K562 (cell line): Measurements from ENCODE around the gene C1QTNF12. TPM values are rescaled to one million over a fixed set of nuclear protein-coding genes. Genes with fewer than 3 reads are reported as not detected.

Experiments
- C11orf30 ChIP-seq: fragments of 450-650 bp; IDR thresholded peaks from 2 replicates; pipeline ENCODE4 v1.6.1; 2016; ENCODE audit warnings: low read depth, mild to moderate bottlenecking
- CEBPB ChIP-seq: fragments of 450-650 bp; IDR thresholded peaks from 2 replicates; pipeline ENCODE4 v1.6.1; 2016; ENCODE audit warnings: missing genetic modification characterization, missing compliant biosample characterization
- ELF4 ChIP-seq: fragments of 450-650 bp; formaldehyde crosslinking; IDR thresholded peaks from 2 replicates; pipeline ENCODE4 v1.4.0; 2022; ENCODE audit warnings: missing genetic modification characterization
- FOXK1 ChIP-seq: sonication (generic); formaldehyde crosslinking; IDR thresholded peaks from 2 replicates; pipeline ENCODE4 v1.8.0; 2022; ENCODE audit warnings: missing genetic modification reagents, mild to moderate bottlenecking, borderline replicate concordance
- GTF2F1 ChIP-seq: IDR thresholded peaks from 2 replicates; pipeline ENCODE4 v1.6.1; 2011; ENCODE audit warnings: low read depth, low read length, improper control_type of control experiment
- HNRNPUL1 ChIP-seq: fragments of 200-400 bp; formaldehyde crosslinking; IDR thresholded peaks from 2 replicates; pipeline ENCODE4 v1.6.1; 2017; ENCODE audit warnings: low read length
- JUN ChIP-seq, 2 experiments: sonication (generic) in 1 of 2; formaldehyde crosslinking in 1 of 2; IDR thresholded peaks; 2 replicates each; pipeline versions ENCODE4 v1.6.1 to v1.8.0; 2012 to 2022; ENCODE audit warnings: borderline replicate concordance in 2 of 2, mild to moderate bottlenecking in 2 of 2, improper control_type of control experiment in 1 of 2, low read depth in 1 of 2, low read length in 1 of 2, missing genetic modification reagents in 1 of 2
- LCOR ChIP-seq: sonication (generic); formaldehyde crosslinking; IDR thresholded peaks from 2 replicates; pipeline ENCODE4 v1.8.0; 2022; ENCODE audit warnings: mild to moderate bottlenecking, missing genetic modification reagents
- MAFG ChIP-seq: fragments of 450-650 bp; conservative IDR thresholded peaks from 2 replicates; pipeline ENCODE4 v1.6.1; 2016; ENCODE audit warnings: missing genetic modification characterization, missing compliant biosample characterization
- MEF2A ChIP-seq: IDR thresholded peaks from 2 replicates; pipeline ENCODE4 v1.6.1; 2011; ENCODE audit warnings: low read depth, mild to moderate bottlenecking, low read length, moderate library complexity; ENCODE audit not compliant: control insufficient read depth
- NCOR1 ChIP-seq: fragments of 450-650 bp; IDR thresholded peaks from 2 replicates; pipeline ENCODE4 v1.6.1; 2016; ENCODE audit warnings: mild to moderate bottlenecking, moderate library complexity
- NFIX ChIP-seq: fragments of 250-450 bp; sonication (Bioruptor Pico); IDR thresholded peaks from 2 replicates; pipeline ENCODE4 v1.4.0; 2020; ENCODE audit warnings: low read depth, mild to moderate bottlenecking, moderate library complexity
- RFX5 ChIP-seq: IDR thresholded peaks from 2 replicates; pipeline ENCODE4 v1.6.1; 2011; ENCODE audit warnings: low read depth, mild to moderate bottlenecking, improper control_type of control experiment, low read length
- SP2 ChIP-seq: IDR thresholded peaks from 2 replicates; pipeline ENCODE4 v1.6.1; 2011; ENCODE audit warnings: mild to moderate bottlenecking, low read depth, low read length, moderate library complexity; ENCODE audit not compliant: poor library complexity, severe bottlenecking; ENCODE audit errors: extremely low read depth
- ZBTB5 ChIP-seq: fragments of 450-650 bp; IDR thresholded peaks from 2 replicates; pipeline ENCODE4 v1.6.1; 2017; ENCODE audit warnings: antibody characterized with exemption
- ZC3H8 ChIP-seq: fragments of 450-650 bp; IDR thresholded peaks from 2 replicates; pipeline ENCODE4 v1.6.1; 2017
- ZNF143 ChIP-seq: sonication (generic); formaldehyde crosslinking; IDR thresholded peaks from 2 replicates; pipeline ENCODE4 v1.9.0; 2022; ENCODE audit warnings: mild to moderate bottlenecking, missing genetic modification reagents
- ZNF347 ChIP-seq: fragments of 450-650 bp; formaldehyde crosslinking; IDR thresholded peaks from 2 replicates; pipeline ENCODE4 v1.4.0; 2020; ENCODE audit warnings: low read depth, mild to moderate bottlenecking, moderate library complexity
- ZNF695 ChIP-seq: fragments of 450-650 bp; formaldehyde crosslinking; IDR thresholded peaks from 2 replicates; pipeline ENCODE4 v1.4.0; 2020; ENCODE audit warnings: mild to moderate bottlenecking, moderate library complexity
- polyA plus RNA-seq, 8 experiments: library from polyadenylated mRNA; depleted of rRNA in 4 of 8; stranded (reverse) in 5 of 8; unstranded in 3 of 8; fragments of >200 nt; fragmentation: Nextera tagmentation in 2 of 8; fragmentation: Illumina TruSeq in 1 of 8; extraction: Ambion mirVana in 2 of 8; extraction: Trizol in 1 of 8; gene quantifications; 2 replicates each; pipeline versions ENCODE4 v1.2.1 to v1.2.3, GENCODE V29; 2011 to 2014; ENCODE audit warnings: inconsistent platforms in 1 of 8, missing spikeins in 1 of 8
- total RNA-seq, 7 experiments: library from RNA; depleted of rRNA in 6 of 7; stranded (reverse); fragments of >200 nt in 6 of 7; fragmentation: Illumina TruSeq in 2 of 7; extraction: Trizol in 2 of 7; gene quantifications; 2 replicates each; pipeline versions ENCODE4 v1.2.1 to v1.2.3, GENCODE V29; 2011 to 2021; ENCODE audit warnings: low replicate concordance in 1 of 7
- TF ChIP-seq, protein P1 (sequence below): sonication (generic); formaldehyde crosslinking; IDR thresholded peaks from 2 replicates; pipeline ENCODE4 v1.8.1; 2022; ENCODE audit warnings: missing genetic modification reagents
- TF ChIP-seq, protein P2 (sequence below): fragments of 250-450 bp; sonication (Bioruptor Pico); IDR thresholded peaks from 2 replicates; pipeline ENCODE4 v1.5.0; 2020; ENCODE audit warnings: mild to moderate bottlenecking
- TF ChIP-seq, protein P3 (sequence below): fragments of 250-450 bp; sonication (Bioruptor Pico); IDR thresholded peaks from 2 replicates; pipeline ENCODE4 v1.4.0; 2020; ENCODE audit warnings: mild to moderate bottlenecking, moderate library complexity

C1QTNF12 gene
- total and polyA plus RNA-seq, 9 of the 15 experiments (the other 6 are each of a cell fraction or from before 2014, with no cell fraction given): 0.11 to 4.3 (median 0.93) TPM; not detected in 3

DNA sequence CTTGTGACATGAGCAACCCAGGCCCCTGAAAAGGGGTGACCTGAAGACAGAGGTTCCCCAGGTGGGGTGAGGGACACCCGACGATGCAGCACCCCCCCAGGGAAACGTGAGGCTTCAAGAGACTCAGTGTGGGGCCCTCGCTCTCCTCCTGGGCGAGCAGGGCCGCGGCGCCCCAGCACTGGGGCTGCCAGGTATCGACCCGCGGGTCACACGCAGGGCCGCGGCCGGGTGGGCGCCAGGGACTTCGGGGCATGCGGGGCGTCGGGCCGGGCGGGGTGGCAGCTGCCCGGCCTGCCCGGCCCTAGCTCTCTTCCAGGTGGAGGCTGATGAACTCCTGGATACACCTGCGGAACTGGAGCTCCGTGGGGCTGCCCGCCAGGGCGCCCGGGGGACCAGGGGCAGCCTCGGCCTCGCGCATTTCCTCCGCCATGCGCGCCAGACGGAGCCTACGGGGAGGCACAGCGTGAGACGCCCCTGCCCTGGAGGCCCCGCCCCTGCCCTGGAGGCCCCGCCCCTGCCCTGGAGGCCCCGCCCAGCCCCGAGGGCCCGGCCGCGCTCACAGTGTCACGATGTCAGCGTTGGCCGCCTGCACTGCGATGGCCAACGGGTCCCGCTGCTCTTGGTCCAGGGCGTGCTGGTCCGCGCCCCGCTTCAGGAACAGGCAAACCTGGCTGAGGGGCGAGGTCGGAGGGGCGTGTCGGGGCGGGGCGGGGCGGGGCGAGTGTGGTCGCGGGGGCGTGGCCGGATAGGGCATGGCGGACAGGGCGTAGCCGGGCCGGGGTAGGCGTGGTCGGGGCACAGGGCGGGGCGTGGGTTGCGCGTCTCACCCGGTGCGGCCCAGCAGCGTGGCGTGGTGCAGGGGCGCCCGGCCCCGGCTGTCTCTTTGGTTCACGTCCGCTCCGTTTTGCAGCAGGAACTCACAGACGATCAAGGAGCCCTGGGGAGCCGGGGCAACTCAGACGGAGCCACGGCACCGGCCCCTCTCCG, 47.0 kb upstream of the C1QTNF12 start (continued):
- TF ChIP-seq RFX5 (no peak), GTF2F1 (0 out of 2 replicates have a peak, but pooled peaks have one; percentile 20), ZC3H8 (no peak), ZNF695 (CRISPR knock-in tag) (no peak), MEF2A (no peak), JUN (IDR thresholded peaks at IDR 0.05; ENCODE audit: borderline replicate concordance, low read depth, low read length) (no peak), JUN (CRISPR knock-in tag; IDR thresholded peaks at IDR 0.05; ENCODE audit: borderline replicate concordance) (no peak), LCOR (no peak), FOXK1 (CRISPR knock-in tag) (no peak), CEBPB (tag) (no peak), C11orf30 (no peak), NCOR1 (no peak), MAFG (tag) (no peak), ZNF347 (CRISPR knock-in tag) (no peak), ZBTB5 (no peak), NFIX (CRISPR knock-in tag) (no peak), ZNF143 (CRISPR knock-in tag) (no peak), HNRNPUL1 (no peak), SP2 (peak; percentile 7), ELF4 (CRISPR knock-in tag) (no peak)
- TF ChIP-seq, protein P1, sequence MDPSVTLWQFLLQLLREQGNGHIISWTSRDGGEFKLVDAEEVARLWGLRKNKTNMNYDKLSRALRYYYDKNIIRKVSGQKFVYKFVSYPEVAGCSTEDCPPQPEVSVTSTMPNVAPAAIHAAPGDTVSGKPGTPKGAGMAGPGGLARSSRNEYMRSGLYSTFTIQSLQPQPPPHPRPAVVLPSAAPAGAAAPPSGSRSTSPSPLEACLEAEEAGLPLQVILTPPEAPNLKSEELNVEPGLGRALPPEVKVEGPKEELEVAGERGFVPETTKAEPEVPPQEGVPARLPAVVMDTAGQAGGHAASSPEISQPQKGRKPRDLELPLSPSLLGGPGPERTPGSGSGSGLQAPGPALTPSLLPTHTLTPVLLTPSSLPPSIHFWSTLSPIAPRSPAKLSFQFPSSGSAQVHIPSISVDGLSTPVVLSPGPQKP (CRISPR knock-in tag): no peak
- TF ChIP-seq, protein P2, sequence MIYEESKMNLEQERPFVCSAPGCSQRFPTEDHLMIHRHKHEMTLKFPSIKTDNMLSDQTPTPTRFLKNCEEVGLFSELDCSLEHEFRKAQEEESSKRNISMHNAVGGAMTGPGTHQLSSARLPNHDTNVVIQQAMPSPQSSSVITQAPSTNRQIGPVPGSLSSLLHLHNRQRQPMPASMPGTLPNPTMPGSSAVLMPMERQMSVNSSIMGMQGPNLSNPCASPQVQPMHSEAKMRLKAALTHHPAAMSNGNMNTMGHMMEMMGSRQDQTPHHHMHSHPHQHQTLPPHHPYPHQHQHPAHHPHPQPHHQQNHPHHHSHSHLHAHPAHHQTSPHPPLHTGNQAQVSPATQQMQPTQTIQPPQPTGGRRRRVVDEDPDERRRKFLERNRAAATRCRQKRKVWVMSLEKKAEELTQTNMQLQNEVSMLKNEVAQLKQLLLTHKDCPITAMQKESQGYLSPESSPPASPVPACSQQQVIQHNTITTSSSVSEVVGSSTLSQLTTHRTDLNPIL (CRISPR knock-in tag): no peak
- TF ChIP-seq, protein P3, sequence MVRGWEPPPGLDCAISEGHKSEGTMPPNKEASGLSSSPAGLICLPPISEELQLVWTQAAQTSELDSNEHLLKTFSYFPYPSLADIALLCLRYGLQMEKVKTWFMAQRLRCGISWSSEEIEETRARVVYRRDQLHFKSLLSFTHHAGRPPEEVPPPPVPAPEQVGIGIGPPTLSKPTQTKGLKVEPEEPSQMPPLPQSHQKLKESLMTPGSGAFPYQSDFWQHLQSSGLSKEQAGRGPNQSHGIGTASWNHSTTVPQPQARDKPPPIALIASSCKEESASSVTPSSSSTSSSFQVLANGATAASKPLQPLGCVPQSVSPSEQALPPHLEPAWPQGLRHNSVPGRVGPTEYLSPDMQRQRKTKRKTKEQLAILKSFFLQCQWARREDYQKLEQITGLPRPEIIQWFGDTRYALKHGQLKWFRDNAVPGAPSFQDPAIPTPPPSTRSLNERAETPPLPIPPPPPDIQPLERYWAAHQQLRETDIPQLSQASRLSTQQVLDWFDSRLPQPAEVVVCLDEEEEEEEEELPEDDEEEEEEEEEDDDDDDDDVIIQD (CRISPR knock-in tag): no peak
